HG02884 (cell line): ENCODE results near the gene PKLR.

Source experiments
- ATAC-seq: cut with Tn5 transposase; IDR thresholded peaks from one replicate; pipeline ENCODE4 v1.9.1; 2021; ENCODE audit warnings: mild to moderate bottlenecking, moderate library complexity; ENCODE audit not compliant: unreplicated experiment

Gene PKLR

GRCh38 chr1:155286544-155286943 is 14.7 kb downstream of the PKLR start:
- ATAC-seq, result no peak

GRCh38 chr1:155285631-155286044 is 15.6 kb downstream of the PKLR start:
- ATAC-seq, result no peak

- ATAC-seq, result no peak
These were observed 16.2 kb downstream of the PKLR start for GRCh38 chr1:155285063-155285462.

- no peak for ATAC-seq
These were observed 16.8 kb downstream of the PKLR start for GRCh38 chr1:155284476-155284875.

GRCh38 chr1:155282488-155283091 is 18.6 kb downstream of the PKLR start:
- ATAC-seq, result no peak

GRCh38 chr1:155279268-155279667 is 22.0 kb downstream of the PKLR start:
- no peak for ATAC-seq

- no peak for ATAC-seq
These were observed 22.5 kb downstream of the PKLR start for GRCh38 chr1:155278689-155279160.

- no peak for ATAC-seq
These were observed 23.1 kb downstream of the PKLR start for GRCh38 chr1:155277902-155278688.

- peak; percentile 50 for ATAC-seq
These were observed 24.0 kb downstream of the PKLR start, which contains the start of gene HCN3 for GRCh38 chr1:155277070-155277901. HCN3 (plus strand) TSS chr1:155277463; CDS start chr1:155277591, 128 bp downstream.

- peak; percentile 74 for ATAC-seq
These were observed 27.6 kb downstream of the PKLR start, which contains the start of gene CLK2 for GRCh38 chr1:155273343-155274245. CLK2 (minus strand) TSS chr1:155273504; CDS start chr1:155270977, 2,527 bp downstream.

GRCh38 chr1:155272466-155273342 is 28.5 kb downstream of the PKLR start:
- peak; percentile 20 for ATAC-seq

- no peak for ATAC-seq
These were observed 31.9 kb downstream of the PKLR start for GRCh38 chr1:155269381-155269780.

- no peak for ATAC-seq
These were observed 32.6 kb downstream of the PKLR start for GRCh38 chr1:155268630-155269029.

GRCh38 chr1:155267373-155267772 is 33.9 kb downstream of the PKLR start:
- no peak for ATAC-seq

GRCh38 chr1:155266553-155266952 is 34.7 kb downstream of the PKLR start:
- no peak for ATAC-seq

GRCh38 chr1:155263067-155263466 is 38.2 kb downstream of the PKLR start:
- ATAC-seq, result no peak

- ATAC-seq, result peak; percentile 93
These were observed 39.2 kb downstream of the PKLR start, which contains the start of gene SCAMP3 for GRCh38 chr1:155261852-155262673. SCAMP3 (minus strand) TSS chr1:155262360; CDS start chr1:155262151, 209 bp downstream.

- ATAC-seq, result no peak
These were observed 39.8 kb downstream of the PKLR start for GRCh38 chr1:155261493-155261851.
